Spinal cord (tissue), 10 donors: Measurements from ENCODE around the gene KLF13. TPM values are rescaled to one million over a fixed set of nuclear protein-coding genes. Genes with fewer than 3 reads are reported as not detected.

Source experiments
- DNase-seq, 6 donors: peaks; one replicate each; pipeline versions ENCODE4 v3.0.0 to v3.0.0-alpha.2; 2013 to 2015; ENCODE audit warnings: low spot score in 6 of 6, low read depth in 4 of 6
- H3K27ac ChIP-seq: one replicate; pipeline ENCODE4 v1.5.1; 2013; ENCODE audit warnings: low read depth, low read length, control low read depth
- H3K27me3 ChIP-seq: one replicate; pipeline ENCODE4 v1.6.1; 2013; ENCODE audit warnings: low read length; ENCODE audit not compliant: control insufficient read depth, insufficient read depth
- H3K36me3 ChIP-seq: one replicate; pipeline ENCODE4 v1.6.1; 2013; ENCODE audit warnings: low read length; ENCODE audit not compliant: control insufficient read depth, insufficient read depth
- H3K4me1 ChIP-seq: one replicate; pipeline ENCODE4 v1.6.1; 2013; ENCODE audit warnings: low read length; ENCODE audit not compliant: control insufficient read depth, insufficient read depth
- H3K4me3 ChIP-seq: one replicate; pipeline ENCODE4 v1.5.1; 2013; ENCODE audit warnings: low read depth, low read length, control low read depth
- H3K9me3 ChIP-seq: one replicate; pipeline ENCODE4 v1.6.1; 2013; ENCODE audit warnings: low read length; ENCODE audit not compliant: control insufficient read depth, insufficient read depth
- WGBS: methylation state at CpG from one replicate; pipeline ENCODE4 v1.1.5; 2013; ENCODE audit warnings: missing lambda C conversion rate; ENCODE audit not compliant: insufficient coverage; 5-methylcytosine and 5-hydroxymethylcytosine counted together
- polyA plus RNA-seq, 2 donors: library from polyadenylated mRNA; unstranded; fragments of 120-200 nt; gene quantifications; one replicate each; pipeline ENCODE4 v1.2.1, GENCODE V29; 2013; ENCODE audit not compliant: insufficient read length in 2 of 2
- total RNA-seq, 2 donors: library from RNA; depleted of rRNA in 1 of 2; stranded (reverse); fragments of 120-200 nt in 1 of 2; fragments of >200 nt in 1 of 2; gene quantifications; one replicate each; pipeline versions ENCODE4 v1.2.3 to v1.2.4, GENCODE V29; 2013 to 2014
- donor health status: healthy.

The KLF13 gene
- total and polyA plus RNA-seq, 4 donors, result 42.3 to 84.5 (median 68.2) TPM

- 86% methylated on average over 4 of the region's 8 CpGs for WGBS
- no peaks in the 10 kb centered on the region for H3K9me3 ChIP-seq
- no peaks in the 10 kb centered on the region for H3K27me3 ChIP-seq
- H3K36me3 ChIP-seq, result peaks cover 72% of the 10 kb centered on the region
- H3K4me3 ChIP-seq, result no peak overlapping the region
- DNase-seq, result no peak
- no peak overlapping the region for H3K27ac ChIP-seq
- H3K4me1 ChIP-seq, result peaks cover 19% of the 10 kb centered on the region
Measured at GRCh38 chr15:31375772-31376171, 49.1 kb downstream of the KLF13 start.

- whole genome bisulfite sequencing, result 86% methylated on average over 8 of the region's 11 CpGs
Measured at GRCh38 chr15:31376511-31376910, 49.9 kb downstream of the KLF13 start.

GRCh38 chr15:31377030-31377429, 50.4 kb downstream of the KLF13 start:
- Histone ChIP-seq H3K27me3 (no peaks in the 10 kb centered on the region), H3K9me3 (no peaks in the 10 kb centered on the region), H3K4me3 (no peak overlapping the region), H3K27ac (no peak overlapping the region), H3K36me3 (peaks cover 74% of the 10 kb centered on the region), H3K4me1 (peaks cover 19% of the 10 kb centered on the region)
- DNase-seq, result no peak
- 73% methylated on average over 8 of the region's 9 CpGs for WGBS

More at GRCh38 chr15:31376511-31376910, 49.9 kb downstream of the KLF13 start:
- H3K36me3 ChIP-seq, result peaks cover 75% of the 10 kb centered on the region
- H3K4me3 ChIP-seq, result no peak overlapping the region
- H3K4me1 ChIP-seq, result peaks cover 19% of the 10 kb centered on the region
- H3K27me3 ChIP-seq, result no peaks in the 10 kb centered on the region
- DNase-seq, result no peak
- H3K27ac ChIP-seq, result no peak overlapping the region
- H3K9me3 ChIP-seq, result no peaks in the 10 kb centered on the region

DNA sequence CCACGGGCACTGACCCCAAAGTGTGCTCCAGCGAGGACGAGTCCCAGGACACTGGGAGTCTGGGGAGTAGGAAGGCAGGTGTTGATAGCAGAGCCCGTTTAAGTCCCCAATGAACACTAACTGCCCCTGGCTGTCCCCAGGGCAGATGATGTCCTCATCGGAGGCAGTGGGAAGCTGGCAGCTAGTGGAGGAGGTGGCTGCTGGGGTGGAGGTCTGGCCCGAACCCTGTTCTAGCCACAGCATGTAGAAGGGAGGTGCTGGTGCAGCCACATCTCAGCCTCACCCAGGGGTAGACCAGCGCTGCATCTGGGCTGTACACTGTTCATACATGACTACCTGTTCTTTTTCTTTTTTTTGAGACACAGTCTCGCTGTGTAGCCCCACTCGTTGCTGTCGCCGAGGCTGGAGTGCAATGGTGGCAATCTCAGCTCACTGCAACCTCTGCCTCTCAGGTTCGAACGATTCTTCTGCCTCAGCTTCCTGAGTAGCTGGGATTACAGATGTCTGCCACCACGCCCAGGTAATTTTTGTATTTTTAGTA, 51.8 kb downstream of the KLF13 start:
- peaks cover 66% of the 10 kb centered on the region for H3K36me3 ChIP-seq
- peaks cover 13% of the 10 kb centered on the region for H3K4me1 ChIP-seq

GRCh38 chr15:31379042-31379441, 52.4 kb downstream of the KLF13 start:
- Histone ChIP-seq H3K4me1 (peaks cover 13% of the 10 kb centered on the region), H3K4me3 (no peak overlapping the region), H3K27me3 (no peaks in the 10 kb centered on the region), H3K36me3 (peaks cover 60% of the 10 kb centered on the region), H3K27ac (no peak overlapping the region), H3K9me3 (no peaks in the 10 kb centered on the region)
- peak in 2 of 6 donors; percentile 48 to 65 for DNase-seq
- no CpG with 5 or more reads among the region's 6 CpGs for WGBS

More for the DNA sequence above, 51.8 kb downstream of the KLF13 start:
- H3K4me3 ChIP-seq, result no peak overlapping the region
- no peaks in the 10 kb centered on the region for H3K27me3 ChIP-seq
- no peak overlapping the region for H3K27ac ChIP-seq
- WGBS, result 85% methylated on average over 9 of the region's 14 CpGs
- no peaks in the 10 kb centered on the region for H3K9me3 ChIP-seq
- no peak for DNase-seq

GRCh38 chr15:31379577-31379976, 52.9 kb downstream of the KLF13 start:
- Histone ChIP-seq H3K9me3 (no peaks in the 10 kb centered on the region), H3K27ac (no peak overlapping the region), H3K27me3 (no peaks in the 10 kb centered on the region), H3K4me1 (peaks cover 13% of the 10 kb centered on the region), H3K4me3 (no peak overlapping the region), H3K36me3 (peaks cover 55% of the 10 kb centered on the region)
- WGBS, result 89% methylated on average over 8 of the region's 8 CpGs
- DNase-seq, result no peak

- H3K27me3 ChIP-seq, result no peaks in the 10 kb centered on the region
- H3K27ac ChIP-seq, result no peak overlapping the region
- peaks cover 42% of the 10 kb centered on the region for H3K36me3 ChIP-seq
- H3K4me1 ChIP-seq, result peaks cover 11% of the 10 kb centered on the region
- H3K9me3 ChIP-seq, result no peaks in the 10 kb centered on the region
- 88% methylated on average over 9 of the region's 10 CpGs for WGBS
- H3K4me3 ChIP-seq, result no peak overlapping the region
- no peak for DNase-seq
Measured at GRCh38 chr15:31381801-31382712, 55.4 kb downstream of the KLF13 start.

- H3K27ac ChIP-seq, result no peak overlapping the region
- no peaks in the 10 kb centered on the region for H3K9me3 ChIP-seq
- H3K36me3 ChIP-seq, result peaks cover 39% of the 10 kb centered on the region
- peaks cover 10% of the 10 kb centered on the region for H3K4me1 ChIP-seq
- WGBS, result 80% methylated on average over 5 of the region's 5 CpGs
- no peaks in the 10 kb centered on the region for H3K27me3 ChIP-seq
- no peak for DNase-seq
- H3K4me3 ChIP-seq, result no peak overlapping the region
Measured at GRCh38 chr15:31382713-31383045, 56.0 kb downstream of the KLF13 start.

DNA sequence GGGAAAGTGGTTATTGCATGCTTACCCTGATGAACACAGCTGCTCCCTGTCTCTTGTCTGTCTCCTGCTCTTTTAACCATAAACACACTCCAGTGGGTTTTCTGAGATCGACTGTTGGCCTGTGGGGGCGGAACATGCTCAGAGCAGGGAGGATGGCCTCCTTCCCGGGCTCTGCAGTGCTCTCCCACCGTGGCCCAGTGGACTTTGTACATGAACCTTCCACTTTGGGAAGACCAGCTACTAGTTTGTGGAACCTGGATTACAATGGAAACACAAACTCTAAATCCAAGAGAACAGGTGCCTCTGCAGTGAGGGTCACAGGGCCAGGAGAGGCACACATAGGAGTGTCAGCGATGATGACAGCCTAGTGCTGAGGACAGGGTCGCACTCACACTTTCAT, 56.5 kb downstream of the KLF13 start:
- WGBS, result 74% methylated on average over 5 of the region's 6 CpGs
- Histone ChIP-seq H3K36me3 (peaks cover 36% of the 10 kb centered on the region), H3K27me3 (no peaks in the 10 kb centered on the region), H3K4me1 (peaks cover 7% of the 10 kb centered on the region), H3K4me3 (no peak overlapping the region), H3K27ac (no peak overlapping the region), H3K9me3 (no peaks in the 10 kb centered on the region)
- DNase-seq, result no peak

- 100% methylated on average over 3 of the region's 4 CpGs for WGBS
Measured at GRCh38 chr15:31384568-31384967, 57.9 kb downstream of the KLF13 start.

More at GRCh38 chr15:31384568-31384967, 57.9 kb downstream of the KLF13 start:
- H3K4me1 ChIP-seq, result no peaks in the 10 kb centered on the region
- H3K9me3 ChIP-seq, result no peaks in the 10 kb centered on the region
- H3K27ac ChIP-seq, result no peak overlapping the region
- no peak for DNase-seq
- H3K4me3 ChIP-seq, result no peak overlapping the region
- H3K27me3 ChIP-seq, result no peaks in the 10 kb centered on the region
- H3K36me3 ChIP-seq, result peaks cover 27% of the 10 kb centered on the region
